ENCODE data around the gene NFIB. TPM values are rescaled to one million over a fixed set of nuclear protein-coding genes. Genes with fewer than 3 reads are reported as not detected.

The NFIB gene
- polyA plus RNA-seq, 1 donor (not counting 4 experiments of a cell fraction or from before 2014, with no cell fraction given): 8.9 TPM

- Histone ChIP-seq H3K79me2 (ENCODE audit: control insufficient read depth, insufficient read depth, low read length) (peaks cover 23% of the 10 kb centered on the region), H3K27ac (ENCODE audit: control insufficient read depth, insufficient read depth, low read length) (no peak overlapping the region)
These were observed 123.7 kb downstream of the NFIB start for GRCh38 chr9:14190240-14190639.

GRCh38 chr9:14189578-14189977 lies 124.4 kb downstream of the NFIB start:
- no peak overlapping the region for H3K4me2 ChIP-seq (ENCODE audit: control insufficient read depth, extremely low read depth, insufficient read depth, low read depth, low read length)
- dilution Hi-C loops (cut with MboI; ENCODE audit: extremely low pct_ligation_motif_present, low sequenced_read_pairs): no loop called here
- no peak overlapping the region for H3K27ac ChIP-seq (ENCODE audit: control insufficient read depth, insufficient read depth, low read length)
- no peaks in the 10 kb centered on the region for H3K9me1 ChIP-seq (ENCODE audit: control insufficient read depth, extremely low read depth, insufficient read depth, low read length)
- no peaks in the 10 kb centered on the region for H4K20me1 ChIP-seq (ENCODE audit: control insufficient read depth, extremely low read depth, insufficient read depth, low read length)
- H2AFZ ChIP-seq (ENCODE audit: control insufficient read depth, low read length): no peak overlapping the region
- no peaks in the 10 kb centered on the region for H3K27me3 ChIP-seq (ENCODE audit: control insufficient read depth, extremely low read depth, insufficient read depth, low read length)
- H3K9ac ChIP-seq (ENCODE audit: control insufficient read depth, extremely low read depth, insufficient read depth, low read length): no peak overlapping the region
- no peak overlapping the region for H3K4me3 ChIP-seq (ENCODE audit: control insufficient read depth in 2 of 3, extremely low read depth in 1 of 3, insufficient read depth in 2 of 3, low read depth in 1 of 3, low read length in 3 of 3)
- no peaks in the 10 kb centered on the region for H3K9me3 ChIP-seq (ENCODE audit: control insufficient read depth, low read depth, low read length)
- no peaks in the 10 kb centered on the region for H3K4me1 ChIP-seq (ENCODE audit: control insufficient read depth, extremely low read depth, insufficient read depth, low read length)
- FAIRE-seq: no peak
- no peaks in the 10 kb centered on the region for H3K36me3 ChIP-seq (ENCODE audit: control insufficient read depth in 2 of 2, extremely low read depth in 1 of 2, insufficient read depth in 2 of 2, low read length in 2 of 2)
- TF ChIP-seq CTCF (optimal IDR thresholded peaks at IDR 0.05 in 1 of 3, IDR thresholded peaks at IDR 0.05 in 1 of 3, conservative IDR thresholded peaks at IDR 0.05 in 1 of 3; ENCODE audit: extremely low read depth in 1 of 3, insufficient read depth in 2 of 3, low read length in 3 of 3) (no peak), EZH2 (IDR thresholded peaks at IDR 0.05; ENCODE audit: low read length) (no peak)
- peaks cover 24% of the 10 kb centered on the region for H3K79me2 ChIP-seq (ENCODE audit: control insufficient read depth, insufficient read depth, low read length)
- no peak for DNase-seq (ENCODE audit: low read depth, low spot score)

More at GRCh38 chr9:14190240-14190639, 123.7 kb downstream of the NFIB start:
- H3K4me2 ChIP-seq (ENCODE audit: control insufficient read depth, extremely low read depth, insufficient read depth, low read depth, low read length): no peak overlapping the region
- H4K20me1 ChIP-seq (ENCODE audit: control insufficient read depth, extremely low read depth, insufficient read depth, low read length): no peaks in the 10 kb centered on the region
- H3K9me1 ChIP-seq (ENCODE audit: control insufficient read depth, extremely low read depth, insufficient read depth, low read length): no peaks in the 10 kb centered on the region
- dilution Hi-C loops (cut with MboI; ENCODE audit: extremely low pct_ligation_motif_present, low sequenced_read_pairs): no loop called here
- no peaks in the 10 kb centered on the region for H3K36me3 ChIP-seq (ENCODE audit: control insufficient read depth in 2 of 2, extremely low read depth in 1 of 2, insufficient read depth in 2 of 2, low read length in 2 of 2)
- no peaks in the 10 kb centered on the region for H3K27me3 ChIP-seq (ENCODE audit: control insufficient read depth, extremely low read depth, insufficient read depth, low read length)
- no peak overlapping the region for H2AFZ ChIP-seq (ENCODE audit: control insufficient read depth, low read length)
- H3K4me3 ChIP-seq (ENCODE audit: control insufficient read depth in 2 of 3, extremely low read depth in 1 of 3, insufficient read depth in 2 of 3, low read depth in 1 of 3, low read length in 3 of 3): no peak overlapping the region
- FAIRE-seq (no peak), DNase-seq (ENCODE audit: low read depth, low spot score) (no peak)
- H3K9me3 ChIP-seq (ENCODE audit: control insufficient read depth, low read depth, low read length): no peaks in the 10 kb centered on the region
- no peaks in the 10 kb centered on the region for H3K4me1 ChIP-seq (ENCODE audit: control insufficient read depth, extremely low read depth, insufficient read depth, low read length)
- no peak overlapping the region for H3K9ac ChIP-seq (ENCODE audit: control insufficient read depth, extremely low read depth, insufficient read depth, low read length)
- TF ChIP-seq EZH2 (IDR thresholded peaks at IDR 0.05; ENCODE audit: low read length) (no peak), CTCF (optimal IDR thresholded peaks at IDR 0.05 in 1 of 3, IDR thresholded peaks at IDR 0.05 in 1 of 3, conservative IDR thresholded peaks at IDR 0.05 in 1 of 3; ENCODE audit: extremely low read depth in 1 of 3, insufficient read depth in 2 of 3, low read length in 3 of 3) (no peak)

Measured in keratinocyte (primary cell).